Measurements from ENCODE around the gene COQ10B. TPM values are rescaled to one million over a fixed set of nuclear protein-coding genes. Genes with fewer than 3 reads are reported as not detected.
A peak's percentile ranks its signal among the peaks of the same experiment; 100 is the strongest.

COQ10B gene
- total RNA-seq, 1 donor from 2014 or later = 12.7 TPM

- TF ChIP-seq, protein P1, sequence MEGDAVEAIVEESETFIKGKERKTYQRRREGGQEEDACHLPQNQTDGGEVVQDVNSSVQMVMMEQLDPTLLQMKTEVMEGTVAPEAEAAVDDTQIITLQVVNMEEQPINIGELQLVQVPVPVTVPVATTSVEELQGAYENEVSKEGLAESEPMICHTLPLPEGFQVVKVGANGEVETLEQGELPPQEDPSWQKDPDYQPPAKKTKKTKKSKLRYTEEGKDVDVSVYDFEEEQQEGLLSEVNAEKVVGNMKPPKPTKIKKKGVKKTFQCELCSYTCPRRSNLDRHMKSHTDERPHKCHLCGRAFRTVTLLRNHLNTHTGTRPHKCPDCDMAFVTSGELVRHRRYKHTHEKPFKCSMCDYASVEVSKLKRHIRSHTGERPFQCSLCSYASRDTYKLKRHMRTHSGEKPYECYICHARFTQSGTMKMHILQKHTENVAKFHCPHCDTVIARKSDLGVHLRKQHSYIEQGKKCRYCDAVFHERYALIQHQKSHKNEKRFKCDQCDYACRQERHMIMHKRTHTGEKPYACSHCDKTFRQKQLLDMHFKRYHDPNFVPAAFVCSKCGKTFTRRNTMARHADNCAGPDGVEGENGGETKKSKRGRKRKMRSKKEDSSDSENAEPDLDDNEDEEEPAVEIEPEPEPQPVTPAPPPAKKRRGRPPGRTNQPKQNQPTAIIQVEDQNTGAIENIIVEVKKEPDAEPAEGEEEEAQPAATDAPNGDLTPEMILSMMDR (conservative IDR thresholded peaks at IDR 0.05) = no peak
- peak within 1 kb of the TSS; percentile 84 for H3K27ac Mint-ChIP-seq
- H3K4me1 Mint-ChIP-seq (ENCODE audit: unreplicated experiment) = peaks cover 18% of the 10 kb centered on the region
- H3K9me3 Mint-ChIP-seq = peaks cover 6% of the 10 kb centered on the region
- peak within 1 kb of the TSS; percentile 97 for H3K4me3 Mint-ChIP-seq
- no peaks in the 10 kb centered on the region for H3K27me3 Mint-ChIP-seq
- peaks cover 11% of the 10 kb centered on the region for H3K36me3 Mint-ChIP-seq
- peak; percentile 97 for DNase-seq (ENCODE audit: extremely low spot score, unreplicated experiment)
Measured at GRCh38 chr2:197515739-197516392, 62.5 kb downstream of the COQ10B start, which contains the start of gene MOB4. MOB4 (plus strand) TSS chr2:197516066; CDS start chr2:197516087, 21 bp downstream.

DNA sequence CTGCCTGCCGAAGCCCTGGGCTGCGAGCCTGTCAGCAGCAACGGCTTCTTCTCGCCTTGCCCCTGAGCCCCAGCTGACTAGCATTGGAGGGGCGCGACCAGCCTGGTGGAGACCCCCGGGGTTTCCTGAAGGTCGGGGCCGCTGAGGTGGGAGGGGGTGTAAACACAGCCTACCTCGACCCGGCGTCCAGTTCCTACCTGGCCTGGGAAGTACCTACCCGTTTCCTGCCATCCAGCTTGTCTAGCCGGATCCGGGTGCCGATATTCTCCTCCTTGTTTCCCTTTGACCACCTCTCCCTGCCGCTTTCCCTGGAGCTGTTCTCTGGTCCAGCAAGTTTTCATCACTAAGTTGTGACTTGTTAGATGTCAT is 63.0 kb downstream of the COQ10B start:
- Mint-ChIP-seq H3K4me1 (ENCODE audit: unreplicated experiment) (peaks cover 18% of the 10 kb centered on the region), H3K9me3 (peaks cover 10% of the 10 kb centered on the region), H3K27me3 (no peaks in the 10 kb centered on the region), H3K27ac (peak overlapping the region; percentile 84), H3K4me3 (peak overlapping the region; percentile 97), H3K36me3 (peaks cover 15% of the 10 kb centered on the region)
- DNase-seq (ENCODE audit: extremely low spot score, unreplicated experiment) = no peak
- TF ChIP-seq, protein P1 (conservative IDR thresholded peaks at IDR 0.05) = no peak

GRCh38 chr2:197517150-197517549 is 63.8 kb downstream of the COQ10B start:
- Mint-ChIP-seq H3K9me3 (peaks cover 10% of the 10 kb centered on the region), H3K27ac (peak overlapping the region; percentile 84), H3K4me3 (peak overlapping the region; percentile 97), H3K4me1 (ENCODE audit: unreplicated experiment) (peaks cover 18% of the 10 kb centered on the region), H3K27me3 (no peaks in the 10 kb centered on the region), H3K36me3 (peaks cover 19% of the 10 kb centered on the region)
- TF ChIP-seq, protein P1 (conservative IDR thresholded peaks at IDR 0.05) = no peak
- no peak for DNase-seq (ENCODE audit: extremely low spot score, unreplicated experiment)

Other genes starting within 250 kb of the COQ10B start
- gene ANKRD44, start 142.8 kb upstream of the COQ10B start, total RNA-seq (ENCODE audit: low replicate concordance) = 3.1 and 14.2 TPM in 2 replicates
- 266 and 296 TPM in 2 replicates for gene SF3B1, start 18.5 kb upstream of the COQ10B start, total RNA-seq (ENCODE audit: low replicate concordance)
- gene HSPD1, start 46.3 kb downstream of the COQ10B start, total RNA-seq (ENCODE audit: low replicate concordance) = 375 and 473 TPM in 2 replicates
- 165 and 167 TPM in 2 replicates for gene HSPE1, start 46.8 kb downstream of the COQ10B start, total RNA-seq (ENCODE audit: low replicate concordance)
- 27.3 and 30.7 TPM in 2 replicates for gene MOB4, start 62.5 kb downstream of the COQ10B start, total RNA-seq (ENCODE audit: low replicate concordance)
- gene RFTN2, start 222.0 kb downstream of the COQ10B start, total RNA-seq (ENCODE audit: low replicate concordance) = 0.07 and 14.9 TPM in 2 replicates

Data from type B pancreatic cell (in vitro differentiated cells).